Subcutaneous abdominal adipose tissue (tissue), 5 donors: ENCODE measurements around the gene ZNF384.
A peak's percentile ranks its signal among the peaks of the same experiment; 100 is the strongest.
"Not testable (repeated sequence)": the region's sequence is repeated elsewhere in the genome, so short reads cannot be mapped to it uniquely, and the experiment has no call there.

Experiments used
- H3K27ac ChIP-seq: one replicate; pipeline ENCODE4 v1.7.0; 2013; ENCODE audit warnings: low read depth, mild to moderate bottlenecking, inconsistent platforms, low read length, moderate library complexity
- H3K27me3 ChIP-seq, 5 donors: one replicate each; pipeline ENCODE4 v1.7.0; 2013; ENCODE audit warnings: low read length in 5 of 5, inconsistent platforms in 1 of 5; ENCODE audit not compliant: control insufficient read depth in 5 of 5, insufficient read depth in 4 of 5
- H3K36me3 ChIP-seq, 5 donors: one replicate each; pipeline ENCODE4 v1.7.0; 2013; ENCODE audit warnings: low read length in 5 of 5; ENCODE audit not compliant: control insufficient read depth in 5 of 5, insufficient read depth in 5 of 5
- H3K4me1 ChIP-seq, 5 donors: one replicate each; pipeline ENCODE4 v1.7.0; 2013; ENCODE audit warnings: low read length in 5 of 5, mild to moderate bottlenecking in 3 of 5, moderate library complexity in 1 of 5; ENCODE audit not compliant: control insufficient read depth in 5 of 5, insufficient read depth in 5 of 5
- H3K4me3 ChIP-seq, 5 donors: one replicate each; pipeline ENCODE4 v1.7.0; 2013; ENCODE audit warnings: low read length in 5 of 5, low read depth in 1 of 5
- H3K9ac ChIP-seq, 5 donors: one replicate each; pipeline ENCODE4 v1.7.0; 2013; ENCODE audit warnings: low read length in 5 of 5, mild to moderate bottlenecking in 4 of 5, moderate library complexity in 3 of 5
- H3K9me3 ChIP-seq, 5 donors: one replicate each; pipeline ENCODE4 v1.7.0; 2013; ENCODE audit warnings: low read length in 5 of 5; ENCODE audit not compliant: control insufficient read depth in 5 of 5
- donor health status: healthy.
- donor health status: healthy.
- donor health status: healthy.
- donor health status: healthy.
- donor health status: healthy.

Gene ZNF384

DNA sequence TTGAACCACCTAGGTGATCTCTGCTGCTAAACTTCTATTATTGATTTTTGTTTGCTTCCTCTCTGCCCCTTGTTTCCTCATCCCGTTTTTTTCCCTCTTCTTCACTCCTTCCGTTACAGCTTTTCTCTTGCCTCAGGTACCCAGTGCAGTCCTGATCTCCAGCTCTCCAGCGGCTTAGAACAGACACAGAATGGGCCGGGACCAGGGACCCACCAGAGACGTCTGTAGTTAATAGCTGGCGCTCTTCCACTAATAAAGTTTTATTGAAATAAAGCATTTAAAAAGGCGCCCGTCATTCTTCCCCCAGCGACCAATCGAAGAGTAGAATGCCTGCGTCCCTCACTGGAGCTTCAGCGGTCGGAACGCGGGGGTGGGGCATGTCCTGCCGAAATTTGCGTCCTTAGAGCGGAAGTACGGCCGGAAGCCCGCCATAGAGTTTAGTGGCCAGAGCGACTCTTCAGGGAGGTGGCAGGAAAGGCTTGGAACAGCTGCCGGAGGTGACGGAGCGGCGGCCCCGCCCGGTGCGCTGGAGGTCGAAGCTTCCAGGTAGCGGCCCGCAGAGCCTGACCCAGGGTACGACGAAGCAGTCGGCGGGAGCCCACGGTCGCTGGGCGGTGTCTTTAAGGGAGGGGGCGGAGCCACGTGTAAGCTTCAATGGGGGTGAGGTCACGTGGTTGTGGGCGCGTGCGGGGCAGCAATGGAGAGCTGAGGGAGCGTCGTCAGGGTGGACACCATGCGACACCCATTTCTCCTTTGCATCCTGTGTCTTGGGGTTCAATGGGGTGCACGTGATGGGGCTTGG lies 34.6 kb upstream of the ZNF384 start, which contains the start of gene COPS7A:
Gene COPS7A (plus strand): TSS at position 440 of the 802 bp plus-strand sequence. CDS start 611 bp downstream, outside the sequence.
- Histone ChIP-seq H3K4me1 (peaks cover 3 to 18% (median 13%) of the 10 kb centered on the region in 5 donors), H3K27me3 (no peaks in the 10 kb centered on the region), H3K9me3 (no peaks in the 10 kb centered on the region), H3K27ac (peak within 1 kb of the TSS; percentile 81), H3K9ac (peak within 1 kb of the TSS; percentile 16 to 82 (median 71)), H3K36me3 (peaks cover 3 to 16% (median 15%) of the 10 kb centered on the region in 5 donors), H3K4me3 (peak within 1 kb of the TSS; percentile 79 to 89 (median 81))

DNA sequence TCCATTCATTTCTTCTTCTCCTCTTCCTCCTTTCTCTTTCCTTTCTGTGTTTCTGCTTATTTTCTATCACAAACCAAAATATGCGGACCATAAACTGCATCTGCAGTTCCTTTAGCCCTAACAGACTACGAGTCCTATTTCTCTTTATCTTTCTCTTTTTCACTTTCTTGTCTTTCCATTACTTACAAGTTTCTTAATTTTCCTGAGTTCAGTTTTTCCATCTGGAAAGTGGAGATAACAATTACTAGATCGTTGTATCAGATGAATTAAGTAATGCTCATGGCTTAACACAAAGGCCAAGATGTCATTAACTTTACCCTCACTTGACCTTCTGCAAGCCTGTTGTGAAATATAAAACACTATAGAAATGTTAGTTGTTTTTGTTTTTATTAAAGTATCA lies 33.7 kb upstream of the ZNF384 start:
- Histone ChIP-seq H3K27me3 (no peaks in the 10 kb centered on the region), H3K4me3 (no peak overlapping the region), H3K27ac (no peak overlapping the region), H3K9ac (no peak overlapping the region), H3K4me1 (peaks cover 3 to 18% (median 13%) of the 10 kb centered on the region in 5 donors), H3K36me3 (peaks cover 0 to 6% (median 5%) of the 10 kb centered on the region in 5 donors), H3K9me3 (no peaks in the 10 kb centered on the region)

DNA sequence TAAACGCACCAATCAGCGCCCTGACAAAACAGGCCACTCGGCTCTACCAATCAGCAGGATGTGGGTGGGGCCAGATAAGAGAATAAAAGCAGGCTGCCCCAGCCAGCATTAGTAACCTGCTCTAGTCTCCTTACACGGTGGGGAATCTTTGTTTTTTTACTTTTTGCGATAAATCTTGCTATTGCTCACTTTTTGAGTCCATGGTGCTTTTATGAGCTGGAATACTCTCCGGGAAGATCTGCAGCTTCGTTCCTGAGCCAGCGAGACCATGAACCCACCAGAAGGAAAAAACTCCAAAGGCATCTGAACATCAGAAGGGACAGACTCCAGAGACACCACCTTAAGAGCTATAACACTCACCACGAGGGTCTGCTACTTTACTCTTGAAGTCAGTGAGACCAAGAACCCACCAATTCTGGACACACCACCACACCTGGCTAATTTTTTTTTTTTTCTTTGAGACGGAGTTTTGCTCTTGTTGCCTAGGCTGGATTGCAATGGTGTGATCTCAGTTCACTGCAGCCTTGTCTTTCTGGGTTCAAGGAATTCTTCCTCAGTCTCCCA lies 27.8 kb upstream of the ZNF384 start:
- Histone ChIP-seq H3K27me3 (no peaks in the 10 kb centered on the region), H3K4me1 (no peaks in the 10 kb centered on the region)

DNA sequence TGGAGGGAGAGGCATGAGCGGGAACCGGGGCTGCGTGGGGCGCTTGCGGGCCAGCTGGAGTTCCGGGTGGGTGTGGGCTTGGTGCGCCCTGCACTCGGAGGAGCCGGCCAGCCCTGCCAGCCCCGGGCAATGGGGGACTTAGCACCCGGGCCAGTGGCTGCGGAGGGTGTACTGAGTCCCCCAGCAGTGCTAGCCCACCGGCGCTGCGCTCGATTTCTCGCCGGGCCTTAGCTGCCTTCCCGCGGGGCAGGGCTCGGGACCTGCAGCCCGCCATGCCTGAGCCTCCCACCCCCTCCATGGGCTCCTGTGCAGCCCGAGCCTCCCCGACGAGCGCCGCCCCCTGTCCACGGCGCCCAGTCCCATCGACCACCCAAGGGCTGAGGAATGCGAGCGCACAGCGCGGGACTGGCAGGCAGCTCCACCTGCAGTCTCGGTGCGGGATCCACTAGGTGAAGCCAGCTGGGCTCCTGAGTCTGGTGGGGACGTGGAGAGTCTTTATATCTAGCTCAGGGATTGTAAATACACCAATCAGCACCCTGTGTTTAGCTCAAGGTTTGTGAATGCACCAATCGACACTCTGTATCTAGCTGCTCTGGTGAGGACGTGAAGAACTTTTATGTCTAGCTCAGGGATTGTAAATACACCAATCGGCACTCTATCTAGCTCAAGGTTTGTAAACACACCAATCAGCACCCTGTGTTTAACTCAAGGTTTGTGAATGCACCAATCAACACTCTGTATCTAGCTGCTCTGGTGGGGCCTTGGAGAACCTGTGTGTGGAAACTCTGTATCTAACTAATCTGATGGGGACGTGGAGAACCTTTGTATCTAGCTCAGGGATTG lies 27.1 kb upstream of the ZNF384 start:
- not testable (repeated sequence) for H3K9me3 ChIP-seq, H3K27me3 ChIP-seq, H3K27ac ChIP-seq, H3K4me1 ChIP-seq, H3K4me3 ChIP-seq, H3K9ac ChIP-seq, H3K36me3 ChIP-seq

More for the DNA sequence above, 27.8 kb upstream of the ZNF384 start:
- no peaks in the 10 kb centered on the region for H3K36me3 ChIP-seq
- no peaks in the 10 kb centered on the region for H3K9me3 ChIP-seq
- no peak overlapping the region for H3K9ac ChIP-seq
- H3K4me3 ChIP-seq: no peak overlapping the region
- no peak overlapping the region for H3K27ac ChIP-seq

DNA sequence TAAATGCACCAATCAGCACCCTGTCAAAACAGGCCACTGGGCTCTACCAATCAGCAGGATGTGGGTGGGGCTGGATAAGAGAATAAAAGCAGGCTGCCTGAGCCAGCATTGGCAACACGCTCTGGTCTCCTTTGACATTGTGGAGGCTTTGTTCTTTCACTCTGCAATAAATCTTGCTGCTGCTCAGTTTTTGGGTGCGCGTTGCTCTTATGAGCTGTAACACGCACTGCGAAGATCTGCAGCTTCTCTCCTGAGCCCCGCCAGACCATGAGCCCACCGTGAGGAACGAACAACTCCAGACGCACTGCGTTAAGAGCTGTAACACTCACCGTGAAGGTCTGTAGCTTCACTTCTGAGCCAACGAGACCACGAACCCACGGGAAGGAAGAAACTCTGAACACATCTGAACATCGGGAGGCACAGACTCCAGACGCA lies 19.8 kb upstream of the ZNF384 start:
- Histone ChIP-seq H3K9me3 (no peaks in the 10 kb centered on the region), H3K9ac (no peak overlapping the region), H3K36me3 (no peaks in the 10 kb centered on the region), H3K27me3 (peaks cover 3 to 17% (median 4%) of the 10 kb centered on the region in 5 donors), H3K4me1 (no peaks in the 10 kb centered on the region), H3K27ac (no peak overlapping the region), H3K4me3 (no peak overlapping the region)

DNA sequence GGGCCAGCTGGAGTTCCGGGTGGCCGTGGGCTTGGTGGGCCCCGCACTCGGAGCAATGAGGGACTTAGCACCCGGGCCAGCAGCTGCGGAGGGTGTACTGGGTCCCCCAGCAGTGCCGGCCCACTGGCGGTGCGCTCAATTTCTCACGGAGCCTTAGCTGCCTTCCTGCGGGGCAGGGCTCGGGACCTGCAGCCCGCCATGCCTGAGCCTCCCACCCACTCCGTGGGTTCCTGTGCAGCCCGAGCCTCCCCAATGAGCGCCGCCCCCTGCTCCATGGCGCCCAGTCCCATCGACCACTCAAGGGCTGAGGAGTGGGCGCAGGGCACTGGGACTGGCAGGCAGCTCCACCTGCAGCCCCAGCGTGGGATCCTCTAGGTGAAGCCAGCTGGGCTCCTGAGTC lies 19.2 kb upstream of the ZNF384 start:
- not testable (repeated sequence) for H3K4me1 ChIP-seq, H3K4me3 ChIP-seq, H3K27ac ChIP-seq, H3K9me3 ChIP-seq, H3K36me3 ChIP-seq, H3K9ac ChIP-seq
- H3K27me3 ChIP-seq: peaks cover 7 to 23% (median 10%) of the 10 kb centered on the region in 5 donors

DNA sequence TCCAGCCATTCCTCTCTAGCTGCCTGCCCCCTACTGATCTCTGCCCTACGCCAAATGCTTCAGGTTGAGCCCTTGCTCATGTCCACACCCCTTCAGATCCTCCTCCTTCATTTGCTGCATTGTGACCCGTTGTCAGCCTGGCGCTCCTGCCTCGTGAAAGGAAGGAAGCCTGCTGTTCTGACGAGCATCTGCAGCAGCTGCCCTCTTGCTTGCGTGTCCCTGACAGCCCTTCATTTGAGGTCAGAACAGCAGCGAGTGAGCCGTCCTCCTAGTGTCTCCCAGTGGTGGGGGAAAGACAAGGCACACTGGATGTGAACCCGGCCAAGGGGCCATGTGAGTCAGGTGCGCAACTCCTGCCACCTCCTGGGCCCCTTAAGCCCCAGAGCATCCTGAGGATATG lies 14.5 kb upstream of the ZNF384 start:
- peaks cover 33 to 48% (median 39%) of the 10 kb centered on the region in 5 donors for H3K27me3 ChIP-seq
- no peak overlapping the region for H3K27ac ChIP-seq
- peaks cover 0 to 15% (median 9%) of the 10 kb centered on the region in 5 donors for H3K4me1 ChIP-seq
- H3K9ac ChIP-seq: no peak overlapping the region
- H3K36me3 ChIP-seq: no peaks in the 10 kb centered on the region
- H3K4me3 ChIP-seq: no peak overlapping the region
- no peaks in the 10 kb centered on the region for H3K9me3 ChIP-seq

DNA sequence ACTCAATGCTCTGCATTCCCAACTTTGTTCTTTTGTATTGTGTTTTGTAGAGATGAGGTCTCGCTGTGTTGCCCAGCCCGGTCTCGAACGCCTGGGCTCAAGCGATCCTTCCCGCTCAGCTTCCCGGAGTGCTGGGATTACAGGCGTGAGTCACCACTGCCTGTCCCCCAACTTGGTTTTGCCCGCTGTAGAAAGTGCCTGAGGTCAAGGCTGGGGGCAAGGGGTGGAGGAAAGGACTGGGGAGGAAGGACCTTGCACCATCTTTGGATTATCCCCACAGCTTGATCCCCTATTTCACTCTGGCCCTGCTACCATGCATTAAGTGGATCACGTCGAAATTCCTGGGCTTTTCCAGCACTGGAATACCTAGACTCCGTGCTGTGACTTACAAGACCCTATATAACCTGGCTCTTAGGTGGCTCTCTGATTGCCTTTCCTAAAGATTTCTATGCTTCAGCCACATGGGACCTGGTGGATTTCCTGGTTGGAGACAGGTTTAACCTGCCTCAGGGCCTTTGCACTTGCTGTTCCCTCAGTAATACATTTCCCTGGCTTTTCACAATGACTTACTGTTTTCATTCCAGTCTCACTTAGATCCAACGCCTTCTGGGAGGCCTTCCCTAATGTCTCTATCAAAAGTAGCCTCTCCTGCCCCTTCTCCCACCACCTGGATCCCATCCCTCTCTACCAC lies 12.0 kb upstream of the ZNF384 start:
- Histone ChIP-seq H3K4me1 (peaks cover 0 to 15% (median 9%) of the 10 kb centered on the region in 5 donors), H3K9ac (no peak overlapping the region), H3K27ac (no peak overlapping the region), H3K4me3 (peak overlapping the region in 2 of 5 donors; percentile 37 to 45), H3K27me3 (peaks cover 49 to 72% (median 58%) of the 10 kb centered on the region in 5 donors), H3K36me3 (no peaks in the 10 kb centered on the region), H3K9me3 (no peaks in the 10 kb centered on the region)

DNA sequence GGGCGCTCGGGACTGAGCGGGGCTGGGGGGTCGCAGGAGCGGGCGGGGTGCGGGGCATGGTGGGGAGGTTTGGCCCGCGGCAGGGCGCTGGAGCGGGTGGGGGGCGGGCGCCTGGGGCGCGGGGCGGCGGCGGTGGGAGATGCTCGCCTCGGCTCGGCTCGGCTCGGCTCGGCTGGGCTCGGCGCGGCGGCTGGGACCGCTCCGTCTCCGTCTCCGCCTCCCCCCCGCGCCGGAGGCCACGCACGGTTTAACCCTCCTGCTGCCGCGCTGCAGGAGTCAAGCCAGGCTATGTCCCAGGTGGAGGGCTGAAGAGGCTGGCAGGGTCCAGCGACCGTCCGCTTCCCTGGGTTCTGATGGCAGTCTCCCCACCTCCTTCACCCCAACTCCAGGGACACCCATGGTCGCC lies 11.5 kb upstream of the ZNF384 start, which contains the start of gene PIANP:
Gene PIANP (minus strand): TSS at position 170 of the 406 bp plus-strand sequence. CDS start 2,754 bp downstream, outside the sequence.
- H3K4me1 ChIP-seq: peaks cover 0 to 15% (median 9%) of the 10 kb centered on the region in 5 donors
- no peaks in the 10 kb centered on the region for H3K9me3 ChIP-seq
- no peaks in the 10 kb centered on the region for H3K36me3 ChIP-seq
- peaks cover 49 to 73% (median 62%) of the 10 kb centered on the region in 5 donors for H3K27me3 ChIP-seq
- H3K4me3 ChIP-seq: peak within 1 kb of the TSS in 2 of 5 donors; percentile 37 to 45
- H3K27ac ChIP-seq: no peak within 1 kb of the TSS
- no peak within 1 kb of the TSS for H3K9ac ChIP-seq
